Stimulated activated CD8-positive, alpha-beta memory T cell treated with anti-CD3 and anti-CD28 coated beads, Interleukin-12 subunit alpha, Interleukin-12 subunit beta, amount 100 ng/mL, for 1 hour (primary cell): ENCODE measurements around the gene RNF150.
"Not testable (repeated sequence)": the region's sequence is repeated elsewhere in the genome, so short reads cannot be mapped to it uniquely, and the experiment has no call there.

Experiments
- DNase-seq: peaks from one replicate; pipeline ENCODE4 v3.0.0-alpha.2; 2020; ENCODE audit warnings: low read depth

Gene RNF150

DNA sequence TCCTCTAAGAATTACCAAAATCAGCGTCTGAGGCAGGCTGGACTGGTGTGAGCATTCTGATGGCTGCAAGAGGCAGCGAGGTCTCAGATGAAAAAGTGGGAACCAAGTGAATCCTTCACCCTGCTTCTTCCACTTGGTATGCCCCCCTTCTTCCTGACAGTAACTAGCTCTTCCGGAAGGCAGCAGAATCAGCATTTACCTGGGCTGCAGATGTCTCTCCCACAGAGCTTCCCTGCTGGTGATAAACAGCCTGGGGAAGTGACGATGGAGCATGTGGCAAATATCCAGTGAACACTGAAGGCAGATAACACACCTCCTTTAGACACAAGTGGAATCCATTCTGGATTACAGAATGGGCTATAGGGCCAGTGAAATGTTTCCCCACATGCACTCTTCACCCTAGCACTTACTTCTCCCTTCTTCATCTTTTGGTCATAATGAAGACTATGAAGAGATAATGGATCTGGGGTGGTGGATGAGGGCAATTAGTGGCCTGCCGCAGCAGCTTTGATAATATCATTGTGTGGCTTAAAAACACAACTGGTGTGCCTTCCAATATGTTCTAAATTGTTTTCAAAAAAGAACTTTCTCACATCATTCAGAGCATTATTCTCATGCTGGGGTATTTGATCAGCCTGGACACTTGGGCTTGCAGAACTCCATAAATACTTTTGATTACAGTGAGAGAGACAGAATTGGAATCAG is 316.3 kb downstream of the RNF150 start:
- DNase-seq, result no peak

DNA sequence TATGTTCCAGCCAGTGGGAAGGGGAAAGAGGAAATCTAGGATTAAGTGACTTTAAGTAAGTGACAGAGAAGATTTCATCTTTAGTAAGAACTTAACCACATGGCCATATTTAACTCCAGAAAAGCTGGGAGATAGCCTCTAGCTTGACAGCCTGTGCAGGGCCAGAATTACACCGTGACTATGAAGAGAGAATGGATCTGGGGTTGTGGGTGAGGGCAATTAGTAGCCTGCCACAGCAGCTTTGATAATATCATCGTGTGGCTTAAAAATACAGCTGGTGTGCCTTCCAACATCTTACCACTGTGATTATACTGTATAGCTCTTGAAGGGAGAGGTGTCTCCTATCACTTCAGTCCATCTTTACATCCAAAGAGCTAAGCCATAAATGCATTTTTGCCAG is 319.5 kb downstream of the RNF150 start:
- DNase-seq, result no peak

DNA sequence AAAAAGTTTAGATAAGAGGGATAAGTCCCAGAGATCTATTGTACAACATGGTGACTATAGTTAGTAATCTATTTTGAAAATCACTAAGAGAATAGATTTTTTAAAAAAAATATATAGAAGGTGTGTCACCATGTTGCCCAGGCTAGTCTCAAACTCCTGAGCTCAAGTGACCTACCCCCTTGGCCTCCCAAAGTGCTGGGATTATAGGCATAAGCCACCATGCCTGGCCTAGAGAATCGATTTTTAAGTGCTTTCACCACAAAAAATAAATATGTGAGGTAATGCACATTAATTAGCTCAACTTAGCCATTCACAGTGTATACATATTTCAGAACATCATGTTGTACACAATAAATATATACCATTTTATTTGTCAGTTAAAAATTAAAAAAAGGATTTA is 320.4 kb downstream of the RNF150 start:
- no peak for DNase-seq

DNA sequence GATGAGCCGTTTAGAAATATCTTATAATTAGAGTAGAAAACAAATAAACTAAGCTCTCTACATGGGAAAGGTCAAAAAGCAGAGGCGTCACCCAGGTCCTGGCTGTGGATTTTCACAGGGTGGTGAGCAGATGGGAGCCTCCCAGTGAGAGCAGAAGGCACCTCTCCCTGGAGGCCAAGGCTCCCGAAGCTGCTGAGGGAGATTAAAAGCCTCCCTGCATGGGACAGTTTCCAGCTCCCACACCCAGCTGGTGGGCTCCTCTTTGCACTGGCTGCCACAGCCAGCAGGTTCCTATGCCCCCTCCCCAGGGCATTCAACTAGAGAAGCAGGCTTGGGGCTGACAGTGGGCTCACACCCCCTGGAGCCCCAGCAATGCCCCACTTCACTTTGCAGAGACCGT is 321.8 kb downstream of the RNF150 start:
- no peak for DNase-seq

DNA sequence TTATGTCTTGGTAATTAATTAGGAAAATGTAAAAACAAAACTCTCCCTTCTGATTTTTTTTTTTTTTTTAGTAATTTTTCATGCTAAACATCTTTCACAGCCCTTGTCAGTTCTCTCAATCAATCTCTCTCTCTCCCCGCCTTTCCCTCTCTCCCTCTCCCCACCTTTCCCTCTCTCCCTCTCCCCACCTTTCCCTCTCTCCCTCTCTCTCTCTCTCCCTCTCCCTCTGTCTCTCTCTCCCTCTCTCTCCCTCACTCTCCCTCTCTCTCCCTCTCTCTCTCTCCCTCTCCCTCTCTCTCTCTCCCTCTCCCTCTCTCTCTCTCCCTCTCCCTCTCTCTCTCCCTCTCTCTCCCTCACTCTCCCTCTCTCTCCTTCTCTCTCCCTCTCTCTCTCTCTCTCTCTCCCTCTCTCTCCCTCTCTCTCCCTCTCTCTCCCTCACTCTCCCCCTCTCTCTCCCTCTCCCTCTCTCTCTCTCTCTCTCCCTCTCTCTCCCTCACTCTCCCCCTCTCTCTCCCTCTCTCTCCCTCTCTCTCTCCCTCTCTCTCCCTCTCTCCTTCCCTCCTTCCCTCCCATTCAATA is 322.6 kb downstream of the RNF150 start:
- not testable (repeated sequence) for DNase-seq
